ENCODE results near the gene CCDC124. TPM values are rescaled to one million over a fixed set of nuclear protein-coding genes. Genes with fewer than 3 reads are reported as not detected.
"Not testable (repeated sequence)": the region's sequence is repeated elsewhere in the genome, so short reads cannot be mapped to it uniquely, and the experiment has no call there.

Gene CCDC124
- polyA plus RNA-seq, 1 of the 3 experiments (the other 2 are of a cell fraction) = 231 TPM

DNA sequence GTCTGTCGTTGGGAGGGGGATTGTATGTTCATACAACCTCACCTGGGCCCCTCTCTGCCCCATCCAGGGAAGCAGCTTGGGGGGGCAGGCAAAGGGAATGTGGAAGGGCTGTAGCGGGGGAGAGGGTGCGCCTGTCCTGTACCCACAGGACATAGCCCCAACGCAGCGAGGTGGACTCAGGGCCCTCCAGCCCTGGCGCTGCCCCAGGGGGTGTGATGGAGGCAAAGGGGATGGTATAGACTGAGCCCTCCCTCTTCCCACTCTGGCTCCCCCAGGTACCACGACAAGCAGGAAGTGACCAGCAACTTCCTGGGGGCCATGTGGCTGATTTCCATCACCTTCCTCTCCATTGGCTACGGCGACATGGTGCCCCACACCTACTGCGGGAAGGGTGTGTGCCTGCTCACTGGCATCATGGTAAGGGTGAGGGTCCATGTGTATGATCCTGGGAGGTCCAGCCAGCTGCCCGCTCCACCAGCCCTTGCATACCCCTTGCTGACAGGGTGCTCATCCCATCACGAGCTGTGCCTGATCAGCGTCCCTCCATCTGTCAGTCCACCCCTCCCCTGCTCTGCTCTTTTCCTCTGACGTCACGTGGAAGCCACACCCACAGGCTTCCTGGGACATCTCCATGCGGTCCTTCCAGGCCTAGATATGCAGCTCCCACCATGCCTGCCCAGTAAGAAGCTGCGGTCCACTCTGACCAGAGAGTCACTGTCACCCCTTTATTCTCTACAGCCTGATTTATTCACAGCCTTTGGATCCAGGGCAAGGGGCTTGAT lies 52.4 kb downstream of the CCDC124 start:
- H3K9me3 ChIP-seq = no peaks in the 10 kb centered on the region
- H3F3A ChIP-seq (replicated peaks; ENCODE audit: insufficient read depth) = no peaks in the 10 kb centered on the region
- TF ChIP-seq SIN3A (IDR thresholded peaks at IDR 0.05; ENCODE audit: borderline replicate concordance, low read depth, low read length) (no peak), MEF2A (IDR thresholded peaks at IDR 0.05; ENCODE audit: borderline replicate concordance, low read depth) (no peak), FOXM1 (IDR thresholded peaks at IDR 0.05; ENCODE audit: low read depth) (no peak), GATA2 (CRISPR knock-in tag; IDR thresholded peaks at IDR 0.05) (no peak), SMC3 (IDR thresholded peaks at IDR 0.05; ENCODE audit: low read depth, low read length) (no peak), NRF1 (IDR thresholded peaks at IDR 0.05; ENCODE audit: low read depth, low read length) (no peak), TCF12 (IDR thresholded peaks at IDR 0.05) (no peak), GABPA (IDR thresholded peaks at IDR 0.05; ENCODE audit: low read depth) (no peak), FOXJ3 (CRISPR knock-in tag; IDR thresholded peaks at IDR 0.05) (no peak), EZH2phosphoT487 (IDR thresholded peaks at IDR 0.05; ENCODE audit: borderline replicate concordance, low read depth) (no peak), FOSL2 (IDR thresholded peaks at IDR 0.05; ENCODE audit: borderline replicate concordance, low read depth) (no peak)
- TF ChIP-seq, protein P1, sequence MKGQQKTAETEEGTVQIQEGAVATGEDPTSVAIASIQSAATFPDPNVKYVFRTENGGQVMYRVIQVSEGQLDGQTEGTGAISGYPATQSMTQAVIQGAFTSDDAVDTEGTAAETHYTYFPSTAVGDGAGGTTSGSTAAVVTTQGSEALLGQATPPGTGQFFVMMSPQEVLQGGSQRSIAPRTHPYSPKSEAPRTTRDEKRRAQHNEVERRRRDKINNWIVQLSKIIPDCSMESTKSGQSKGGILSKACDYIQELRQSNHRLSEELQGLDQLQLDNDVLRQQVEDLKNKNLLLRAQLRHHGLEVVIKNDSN (IDR thresholded peaks at IDR 0.05; ENCODE audit: borderline replicate concordance, low read depth) = no peak
- TF ChIP-seq, protein P2, sequence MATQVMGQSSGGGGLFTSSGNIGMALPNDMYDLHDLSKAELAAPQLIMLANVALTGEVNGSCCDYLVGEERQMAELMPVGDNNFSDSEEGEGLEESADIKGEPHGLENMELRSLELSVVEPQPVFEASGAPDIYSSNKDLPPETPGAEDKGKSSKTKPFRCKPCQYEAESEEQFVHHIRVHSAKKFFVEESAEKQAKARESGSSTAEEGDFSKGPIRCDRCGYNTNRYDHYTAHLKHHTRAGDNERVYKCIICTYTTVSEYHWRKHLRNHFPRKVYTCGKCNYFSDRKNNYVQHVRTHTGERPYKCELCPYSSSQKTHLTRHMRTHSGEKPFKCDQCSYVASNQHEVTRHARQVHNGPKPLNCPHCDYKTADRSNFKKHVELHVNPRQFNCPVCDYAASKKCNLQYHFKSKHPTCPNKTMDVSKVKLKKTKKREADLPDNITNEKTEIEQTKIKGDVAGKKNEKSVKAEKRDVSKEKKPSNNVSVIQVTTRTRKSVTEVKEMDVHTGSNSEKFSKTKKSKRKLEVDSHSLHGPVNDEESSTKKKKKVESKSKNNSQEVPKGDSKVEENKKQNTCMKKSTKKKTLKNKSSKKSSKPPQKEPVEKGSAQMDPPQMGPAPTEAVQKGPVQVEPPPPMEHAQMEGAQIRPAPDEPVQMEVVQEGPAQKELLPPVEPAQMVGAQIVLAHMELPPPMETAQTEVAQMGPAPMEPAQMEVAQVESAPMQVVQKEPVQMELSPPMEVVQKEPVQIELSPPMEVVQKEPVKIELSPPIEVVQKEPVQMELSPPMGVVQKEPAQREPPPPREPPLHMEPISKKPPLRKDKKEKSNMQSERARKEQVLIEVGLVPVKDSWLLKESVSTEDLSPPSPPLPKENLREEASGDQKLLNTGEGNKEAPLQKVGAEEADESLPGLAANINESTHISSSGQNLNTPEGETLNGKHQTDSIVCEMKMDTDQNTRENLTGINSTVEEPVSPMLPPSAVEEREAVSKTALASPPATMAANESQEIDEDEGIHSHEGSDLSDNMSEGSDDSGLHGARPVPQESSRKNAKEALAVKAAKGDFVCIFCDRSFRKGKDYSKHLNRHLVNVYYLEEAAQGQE (IDR thresholded peaks at IDR 0.05; ENCODE audit: low read depth, low read length) = no peak
- TF ChIP-seq, protein P3, sequence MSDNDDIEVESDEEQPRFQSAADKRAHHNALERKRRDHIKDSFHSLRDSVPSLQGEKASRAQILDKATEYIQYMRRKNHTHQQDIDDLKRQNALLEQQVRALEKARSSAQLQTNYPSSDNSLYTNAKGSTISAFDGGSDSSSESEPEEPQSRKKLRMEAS (IDR thresholded peaks at IDR 0.05; ENCODE audit: low read depth) = no peak
- TF ChIP-seq, protein P4, sequence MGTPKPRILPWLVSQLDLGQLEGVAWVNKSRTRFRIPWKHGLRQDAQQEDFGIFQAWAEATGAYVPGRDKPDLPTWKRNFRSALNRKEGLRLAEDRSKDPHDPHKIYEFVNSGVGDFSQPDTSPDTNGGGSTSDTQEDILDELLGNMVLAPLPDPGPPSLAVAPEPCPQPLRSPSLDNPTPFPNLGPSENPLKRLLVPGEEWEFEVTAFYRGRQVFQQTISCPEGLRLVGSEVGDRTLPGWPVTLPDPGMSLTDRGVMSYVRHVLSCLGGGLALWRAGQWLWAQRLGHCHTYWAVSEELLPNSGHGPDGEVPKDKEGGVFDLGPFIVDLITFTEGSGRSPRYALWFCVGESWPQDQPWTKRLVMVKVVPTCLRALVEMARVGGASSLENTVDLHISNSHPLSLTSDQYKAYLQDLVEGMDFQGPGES (IDR thresholded peaks at IDR 0.05; ENCODE audit: low read depth, low read length) = no peak
- H3K27ac ChIP-seq (ENCODE audit: low read depth in 2 of 2, low read length in 1 of 2) = no peak overlapping the region
- H3K9me2 ChIP-seq = no peaks in the 10 kb centered on the region
- ChIA-PET POLR2A (no interaction called here), CTCF (interaction anchor here (0.9 to 1.9 kb wide), 2 partner anchors 47 kb away, joined by 4 to 6 read pairs; no protein-coding TSS in a partner anchor)
- no peak for DNase-seq
- H3K4me2 ChIP-seq = no peak overlapping the region
- H3K4me1 ChIP-seq (ENCODE audit: control insufficient read depth in 1 of 2, insufficient read depth in 2 of 2, low read depth in 1 of 2, low read length in 1 of 2) = no peaks in the 10 kb centered on the region
- H3K27me3 ChIP-seq (ENCODE audit: insufficient read depth) = no peaks in the 10 kb centered on the region
- H3K9ac ChIP-seq = no peak overlapping the region
- H3K4me3 ChIP-seq (ENCODE audit: low read depth in 2 of 2, low read length in 1 of 2) = no peak overlapping the region
- H3K79me2 ChIP-seq (ENCODE audit: insufficient read depth) = no peaks in the 10 kb centered on the region
- WGBS (ENCODE audit: low lambda C conversion rate) = 71% methylated on average over 10 of the region's 17 CpGs
- H3K36me3 ChIP-seq (replicated peaks in 1 of 2; ENCODE audit: control insufficient read depth in 1 of 2, insufficient read depth in 2 of 2, low read length in 1 of 2) = no peaks in the 10 kb centered on the region
- H2AFZ ChIP-seq (ENCODE audit: low read depth) = no peak overlapping the region
- no peaks in the 10 kb centered on the region for H4K20me1 ChIP-seq (ENCODE audit: insufficient read depth)

DNA sequence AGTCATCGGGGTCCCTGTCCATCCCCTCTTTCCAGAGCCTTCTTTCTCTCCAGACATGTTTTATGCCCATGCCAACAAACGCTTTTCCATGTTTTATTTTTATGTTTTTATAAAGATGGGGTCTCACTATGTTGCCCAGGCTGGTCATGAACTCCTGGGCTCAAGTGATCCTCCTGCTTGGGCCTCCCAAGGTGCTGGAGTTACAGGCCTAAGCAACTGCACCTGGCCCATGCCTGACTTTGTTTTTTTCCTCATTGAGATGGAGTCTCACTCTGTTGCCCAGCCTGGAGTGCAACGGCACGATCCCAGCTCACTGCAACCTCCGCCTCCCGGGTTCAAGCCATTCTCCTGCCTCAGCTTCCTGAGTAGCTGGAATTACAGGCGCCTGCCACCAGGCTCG lies 53.8 kb downstream of the CCDC124 start:
- H3K27me3 ChIP-seq (ENCODE audit: insufficient read depth); H4K20me1 ChIP-seq (ENCODE audit: insufficient read depth); H3F3A ChIP-seq (replicated peaks; ENCODE audit: insufficient read depth); DNase-seq; H3K36me3 ChIP-seq (replicated peaks in 1 of 2; ENCODE audit: control insufficient read depth in 1 of 2, insufficient read depth in 2 of 2, low read length in 1 of 2); H3K4me1 ChIP-seq (ENCODE audit: control insufficient read depth in 1 of 2, insufficient read depth in 2 of 2, low read depth in 1 of 2, low read length in 1 of 2); H3K4me3 ChIP-seq (ENCODE audit: low read depth in 2 of 2, low read length in 1 of 2); H3K4me2 ChIP-seq; H3K27ac ChIP-seq (ENCODE audit: low read depth in 2 of 2, low read length in 1 of 2); H2AFZ ChIP-seq (ENCODE audit: low read depth); H3K9ac ChIP-seq; H3K9me2 ChIP-seq; H3K9me3 ChIP-seq; POLR2A ChIA-PET; H3K79me2 ChIP-seq (ENCODE audit: insufficient read depth): not testable (repeated sequence)
- CTCF ChIA-PET = interaction anchor here (1.1 to 1.9 kb wide), 2 partner anchors 10 to 48 kb away, joined by 5 to 6 read pairs; no protein-coding TSS in a partner anchor
- WGBS (ENCODE audit: low lambda C conversion rate) = 84% methylated on average over 8 of the region's 8 CpGs
